IMR-90 (cell line): Measurements from ENCODE around the gene INPP5A. TPM values are rescaled to one million over a fixed set of nuclear protein-coding genes. Genes with fewer than 3 reads are reported as not detected.

Source experiments
- ATAC-seq: fragments of 200-7000 bp; cut with Tn5 transposase; 2 replicates; pipeline ENCODE4 v1.9.1; 2020; ENCODE audit warnings: low read depth, mild to moderate bottlenecking, moderate library complexity
- BruUV-seq: library from RNA; stranded (reverse); fragments of 400-500 nt; replicated peaks from 2 replicates; lab custom pipeline; 2021; lab: Mats Ljungman, UMichigan
- CTCF ChIA-PET: fragments of 300-600 bp; formaldehyde crosslinking; extraction: SDS; loops from one replicate; lab custom pipeline; 2021; ENCODE audit warnings: antibody characterized with exemption; lab: Yijun Ruan, JAX
- POLR2A ChIA-PET: fragments of 300-600 bp; sonication (Branson Sonifier 250); formaldehyde crosslinking; loops from one replicate; lab custom pipeline; 2022; ENCODE audit warnings: antibody characterized with exemption; ENCODE audit not compliant: unreplicated experiment; lab: Charles Lee
- DNase-seq: peaks from one replicate; pipeline ENCODE4 v3.0.0; 2013
- H2AFZ ChIP-seq: replicated peaks from 2 replicates; pipeline ENCODE3; 2013; ENCODE audit warnings: low read length, mild to moderate bottlenecking; ENCODE audit not compliant: poor library complexity
- H2AK5ac ChIP-seq: 2 replicates; pipeline ENCODE4 v1.6.1; 2013; ENCODE audit warnings: low read depth, low read length, inconsistent platforms
- H2AK9ac ChIP-seq: replicated peaks from 2 replicates; pipeline ENCODE3; 2013; ENCODE audit warnings: mild to moderate bottlenecking, low read depth, low read length, moderate library complexity; ENCODE audit not compliant: poor library complexity
- H2BK120ac ChIP-seq: 2 replicates; pipeline ENCODE4 v1.6.1; 2013; ENCODE audit warnings: low read depth, low read length, inconsistent platforms
- H2BK15ac ChIP-seq: 3 replicates; pipeline ENCODE4 v1.6.1; 2013; ENCODE audit warnings: low read depth, low read length, inconsistent platforms
- H2BK20ac ChIP-seq: 2 replicates; pipeline ENCODE4 v1.6.1; 2013; ENCODE audit warnings: low read depth, mild to moderate bottlenecking, inconsistent platforms, low read length, moderate library complexity
- H2BK5ac ChIP-seq: 2 replicates; pipeline ENCODE4 v1.6.1; 2013; ENCODE audit warnings: mild to moderate bottlenecking, low read depth, low read length, inconsistent platforms; ENCODE audit not compliant: poor library complexity, severe bottlenecking
- H3K14ac ChIP-seq: replicated peaks from 2 replicates; pipeline ENCODE4 v1.6.1; 2013; ENCODE audit warnings: low read depth, low read length, inconsistent platforms
- H3K18ac ChIP-seq: 2 replicates; pipeline ENCODE4 v1.6.1; 2013; ENCODE audit warnings: low read depth, low read length, control low read depth
- H3K23ac ChIP-seq: 2 replicates; pipeline ENCODE4 v1.6.1; 2013; ENCODE audit warnings: low read depth, low read length, inconsistent platforms
- H3K27ac ChIP-seq: 2 replicates; pipeline ENCODE4 v1.5.1; 2013; ENCODE audit warnings: mild to moderate bottlenecking, control low read depth, low read length; ENCODE audit not compliant: insufficient read depth
- H3K27me3 ChIP-seq: 2 replicates; pipeline ENCODE4 v1.6.1; 2013; ENCODE audit warnings: low read length; ENCODE audit not compliant: control insufficient read depth, insufficient read depth
- H3K36me3 ChIP-seq: 2 replicates; pipeline ENCODE4 v1.6.1; 2013; ENCODE audit warnings: low read length, mixed read lengths; ENCODE audit not compliant: control insufficient read depth, insufficient read depth
- H3K4ac ChIP-seq: 2 replicates; pipeline ENCODE4 v1.6.1; 2013; ENCODE audit warnings: low read depth, low read length, inconsistent platforms
- H3K4me1 ChIP-seq: 2 replicates; pipeline ENCODE4 v1.6.1; 2013; ENCODE audit warnings: low read length, mixed read lengths; ENCODE audit not compliant: control insufficient read depth, insufficient read depth
- H3K4me2 ChIP-seq: 2 replicates; pipeline ENCODE4 v1.6.1; 2013; ENCODE audit warnings: low read depth, mild to moderate bottlenecking, control low read depth, low read length, moderate library complexity
- H3K4me3 ChIP-seq: 2 replicates; pipeline ENCODE4 v1.5.1; 2013; ENCODE audit warnings: low read depth, mild to moderate bottlenecking, control low read depth, low read length, moderate library complexity; ENCODE audit not compliant: insufficient read depth
- H3K56ac ChIP-seq: 2 replicates; pipeline ENCODE4 v1.6.1; 2013; ENCODE audit warnings: low read length, inconsistent platforms; ENCODE audit not compliant: insufficient read depth; ENCODE audit errors: extremely low read depth
- H3K79me1 ChIP-seq, 2 experiments: 2 replicates each; pipeline ENCODE4 v1.6.1; 2013; ENCODE audit warnings: low read length in 2 of 2, inconsistent platforms in 1 of 2, low read depth in 1 of 2
- H3K9ac ChIP-seq: 2 replicates; pipeline ENCODE4 v1.6.1; 2013; ENCODE audit warnings: low read depth, low read length, control low read depth
- H3K9me1 ChIP-seq: 2 replicates; pipeline ENCODE4 v1.6.1; 2013; ENCODE audit warnings: low read length, inconsistent platforms; ENCODE audit not compliant: insufficient read depth
- H3K9me3 ChIP-seq: 2 replicates; pipeline ENCODE4 v1.6.1; 2013; ENCODE audit warnings: low read length; ENCODE audit not compliant: control insufficient read depth, insufficient read depth
- H4K20me1 ChIP-seq: 2 replicates; pipeline ENCODE4 v1.6.1; 2013; ENCODE audit warnings: low read length, inconsistent platforms; ENCODE audit not compliant: insufficient read depth
- H4K5ac ChIP-seq: 2 replicates; pipeline ENCODE4 v1.6.1; 2013; ENCODE audit warnings: mild to moderate bottlenecking, low read depth, low read length, control low read depth
- H4K8ac ChIP-seq, 2 experiments: 2 replicates each; pipeline ENCODE4 v1.6.1; 2013; ENCODE audit warnings: low read depth in 2 of 2, low read length in 2 of 2, control low read depth in 1 of 2, inconsistent platforms in 1 of 2
- H4K91ac ChIP-seq: 2 replicates; pipeline ENCODE4 v1.6.1; 2013; ENCODE audit warnings: low read depth, low read length, inconsistent platforms; ENCODE audit not compliant: insufficient read depth
- NFE2L2 ChIP-seq: fragments of 150-350 bp; IDR thresholded peaks from 2 replicates; pipeline ENCODE4 v1.6.1; 2016; ENCODE audit warnings: low read depth, mild to moderate bottlenecking, low read length
- POLR2A ChIP-seq: IDR thresholded peaks from 2 replicates; pipeline ENCODE4 v1.6.1; 2012; ENCODE audit warnings: mild to moderate bottlenecking, low read depth, low read length
- RAD21 ChIP-seq: IDR thresholded peaks from 2 replicates; pipeline ENCODE4 v1.6.1; 2012; ENCODE audit warnings: low read length, improper control_type of control experiment
- SMC3 ChIP-seq: fragments of 150-350 bp; IDR thresholded peaks from 2 replicates; pipeline ENCODE4 v1.6.1; 2016; ENCODE audit warnings: low read depth, mild to moderate bottlenecking, antibody characterized with exemption, low read length, moderate library complexity
- WGBS, 2 experiments: methylation state at CpG; one replicate each; pipeline versions ENCODE4 v1.1.5 to v1.1.7; 2013; ENCODE audit warnings: missing lambda C conversion rate in 2 of 2; ENCODE audit not compliant: insufficient read length in 1 of 2; ENCODE audit errors: extremely low coverage in 2 of 2; 5-methylcytosine and 5-hydroxymethylcytosine counted together
- dilution Hi-C: fragments of 300-500 bp; cut with HindIII; formaldehyde crosslinking; loops from one replicate; pipeline ENCODE4 v1.14.3; 2018; ENCODE audit warnings: low sequenced_read_pairs; ENCODE audit not compliant: unreplicated experiment
- in situ Hi-C: fragments of 300-500 bp; cut with MboI; formaldehyde crosslinking; loops from 3 replicates; pipeline ENCODE4 v1.14.3; 2019; ENCODE audit warnings: low sequenced_read_pairs, inconsistent platforms, mixed read lengths
- intact Hi-C: fragments of 100-400 bp; cut with micrococcal nuclease; formaldehyde crosslinking; loops from 2 replicates; pipeline ENCODE4 v1.10.0; 2022
- polyA plus RNA-seq, 3 experiments: library from polyadenylated mRNA; depleted of rRNA; stranded (reverse); fragments of >200 nt; gene quantifications; 2 replicates each; pipeline ENCODE4 v1.2.3, GENCODE V29; 2012; ENCODE audit warnings: low replicate concordance in 1 of 3
- total RNA-seq: library from RNA; depleted of rRNA; stranded (reverse); fragments of >200 nt; gene quantifications from 2 replicates; pipeline ENCODE4 v1.2.3, GENCODE V29; 2012
- TF ChIP-seq, protein P1 (sequence below): conservative IDR thresholded peaks from 2 replicates; pipeline ENCODE4 v1.5.1; 2012; ENCODE audit warnings: mild to moderate bottlenecking, low read depth, low read length, improper control_type of control experiment
- TF ChIP-seq, protein P2 (sequence below): fragments of 150-350 bp; IDR thresholded peaks from 2 replicates; pipeline ENCODE4 v1.6.1; 2016; ENCODE audit warnings: low read depth, mild to moderate bottlenecking, low read length, moderate library complexity, borderline replicate concordance
- TF ChIP-seq, protein P3 (sequence below): fragments of 150-350 bp; IDR thresholded peaks from 2 replicates; pipeline ENCODE4 v1.6.1; 2017; ENCODE audit warnings: mild to moderate bottlenecking, antibody characterized with exemption, low read length, low read depth

The INPP5A gene
- total and polyA plus RNA-seq, 2 of the 4 experiments (the other 2 are of a cell fraction): 21.4 to 36.7 TPM

DNA sequence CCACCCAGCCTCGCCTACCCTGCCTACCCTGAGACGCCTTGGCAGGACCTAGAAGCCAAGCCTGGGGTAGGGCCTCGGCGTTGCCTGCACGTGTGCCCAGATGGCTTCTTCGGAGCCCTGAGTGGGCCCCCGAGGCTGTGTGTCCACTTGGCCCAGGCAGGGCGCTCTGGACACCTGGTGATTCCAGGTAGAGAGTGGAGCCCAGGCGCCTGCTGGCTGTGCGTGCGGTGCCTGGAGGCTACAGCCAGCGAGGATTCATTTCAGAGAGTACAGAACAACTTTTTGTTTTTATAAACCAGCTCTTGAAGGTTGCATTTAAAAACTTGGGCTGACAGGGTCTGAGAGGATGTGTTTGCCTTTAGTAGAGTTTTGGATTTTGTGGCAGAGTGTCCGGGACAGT, 208.4 kb downstream of the INPP5A start:
- 97% methylated on average over 8 of the region's 13 CpGs; no CpG with 5 or more reads in 1 of the 2 experiments for WGBS, 2 experiments
- Histone ChIP-seq H2BK15ac (no peak overlapping the region), H4K5ac (no peak overlapping the region), H3K23ac (no peak overlapping the region), H3K56ac (no peak overlapping the region), H3K36me3 (0 out of 2 replicates have a peak, but pooled peaks cover 2% of the 10 kb centered on the region), H2AFZ (no peak overlapping the region), H4K8ac (no peak overlapping the region), H3K4me1 (peaks cover 9% of the 10 kb centered on the region), H3K4me2 (no peak overlapping the region), H4K20me1 (no peaks in the 10 kb centered on the region; the same call in 1 of the 2 replicates), H2AK5ac (no peak overlapping the region), H4K91ac (no peak overlapping the region), H3K4me3 (no peak overlapping the region), H3K79me1 (peaks cover 0 to 7% of the 10 kb centered on the region in 2 experiments; a peak in 1 of 4 replicates), H3K27me3 (no peaks in the 10 kb centered on the region), H3K18ac (no peak overlapping the region), H3K9me1 (no peaks in the 10 kb centered on the region), H2AK9ac (no peak overlapping the region), H2BK120ac (no peak overlapping the region), H2BK20ac (no peak overlapping the region), H2BK5ac (no peak overlapping the region), H3K9ac (no peak overlapping the region), H3K9me3 (no peaks in the 10 kb centered on the region), H3K27ac (no peak overlapping the region), H3K4ac (no peak overlapping the region), H3K14ac (no peak overlapping the region)
- no TSS peak for BruUV-seq
- intact Hi-C loops (no loop called here), dilution Hi-C loops (no loop called here), in situ Hi-C loops (no loop called here)
- DNase-seq (no peak), ATAC-seq (no peak)
- ChIA-PET POLR2A (no interaction called here), CTCF (no interaction called here)
- no peak for TF ChIP-seq RAD21
- TF ChIP-seq, protein P1, sequence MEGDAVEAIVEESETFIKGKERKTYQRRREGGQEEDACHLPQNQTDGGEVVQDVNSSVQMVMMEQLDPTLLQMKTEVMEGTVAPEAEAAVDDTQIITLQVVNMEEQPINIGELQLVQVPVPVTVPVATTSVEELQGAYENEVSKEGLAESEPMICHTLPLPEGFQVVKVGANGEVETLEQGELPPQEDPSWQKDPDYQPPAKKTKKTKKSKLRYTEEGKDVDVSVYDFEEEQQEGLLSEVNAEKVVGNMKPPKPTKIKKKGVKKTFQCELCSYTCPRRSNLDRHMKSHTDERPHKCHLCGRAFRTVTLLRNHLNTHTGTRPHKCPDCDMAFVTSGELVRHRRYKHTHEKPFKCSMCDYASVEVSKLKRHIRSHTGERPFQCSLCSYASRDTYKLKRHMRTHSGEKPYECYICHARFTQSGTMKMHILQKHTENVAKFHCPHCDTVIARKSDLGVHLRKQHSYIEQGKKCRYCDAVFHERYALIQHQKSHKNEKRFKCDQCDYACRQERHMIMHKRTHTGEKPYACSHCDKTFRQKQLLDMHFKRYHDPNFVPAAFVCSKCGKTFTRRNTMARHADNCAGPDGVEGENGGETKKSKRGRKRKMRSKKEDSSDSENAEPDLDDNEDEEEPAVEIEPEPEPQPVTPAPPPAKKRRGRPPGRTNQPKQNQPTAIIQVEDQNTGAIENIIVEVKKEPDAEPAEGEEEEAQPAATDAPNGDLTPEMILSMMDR: no peak
- no peak for TF ChIP-seq POLR2A
- TF ChIP-seq SMC3: no peak
- TF ChIP-seq, protein P2, sequence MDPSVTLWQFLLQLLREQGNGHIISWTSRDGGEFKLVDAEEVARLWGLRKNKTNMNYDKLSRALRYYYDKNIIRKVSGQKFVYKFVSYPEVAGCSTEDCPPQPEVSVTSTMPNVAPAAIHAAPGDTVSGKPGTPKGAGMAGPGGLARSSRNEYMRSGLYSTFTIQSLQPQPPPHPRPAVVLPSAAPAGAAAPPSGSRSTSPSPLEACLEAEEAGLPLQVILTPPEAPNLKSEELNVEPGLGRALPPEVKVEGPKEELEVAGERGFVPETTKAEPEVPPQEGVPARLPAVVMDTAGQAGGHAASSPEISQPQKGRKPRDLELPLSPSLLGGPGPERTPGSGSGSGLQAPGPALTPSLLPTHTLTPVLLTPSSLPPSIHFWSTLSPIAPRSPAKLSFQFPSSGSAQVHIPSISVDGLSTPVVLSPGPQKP: no peak
- TF ChIP-seq, protein P3, sequence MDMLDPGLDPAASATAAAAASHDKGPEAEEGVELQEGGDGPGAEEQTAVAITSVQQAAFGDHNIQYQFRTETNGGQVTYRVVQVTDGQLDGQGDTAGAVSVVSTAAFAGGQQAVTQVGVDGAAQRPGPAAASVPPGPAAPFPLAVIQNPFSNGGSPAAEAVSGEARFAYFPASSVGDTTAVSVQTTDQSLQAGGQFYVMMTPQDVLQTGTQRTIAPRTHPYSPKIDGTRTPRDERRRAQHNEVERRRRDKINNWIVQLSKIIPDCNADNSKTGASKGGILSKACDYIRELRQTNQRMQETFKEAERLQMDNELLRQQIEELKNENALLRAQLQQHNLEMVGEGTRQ: no peak
- no peak for TF ChIP-seq NFE2L2
